DMS114 treated with DMSO at 0.1 percent for 48 hours (cell line): Measurements from ENCODE around the gene IL3RA.

Experiments
- DNase-seq: peaks from one replicate; lab custom pipeline; 2025; ENCODE audit not compliant: unreplicated experiment; lab: John Stamatoyannopoulos, UW

Gene IL3RA

DNA sequence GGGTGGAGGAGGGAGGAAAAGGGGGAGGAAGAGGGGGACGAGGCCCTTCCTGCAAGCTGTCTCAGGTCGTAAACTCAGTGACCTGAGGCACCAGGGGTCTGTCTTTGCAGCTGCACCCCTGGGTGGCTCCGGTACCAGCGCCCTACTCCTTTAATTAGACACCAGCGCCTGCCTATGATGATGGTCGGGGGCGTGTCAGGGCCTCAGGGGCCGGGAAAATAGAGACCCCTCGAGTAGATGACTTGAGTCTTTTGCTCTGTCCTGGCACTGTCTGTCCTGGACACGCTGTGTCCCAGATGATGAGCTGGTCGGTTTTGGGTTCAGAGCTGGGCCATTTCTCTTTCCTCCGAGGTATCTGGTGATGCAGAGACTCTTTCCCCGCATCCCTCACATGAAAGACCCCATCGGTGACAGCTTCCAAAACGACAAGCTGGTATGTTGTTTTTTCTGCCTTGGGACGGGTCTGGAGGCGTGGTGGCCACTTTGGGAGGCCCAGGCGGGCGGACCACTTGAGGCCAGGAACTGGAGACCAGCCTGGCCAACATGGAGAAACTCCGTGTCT lies 44.2 kb downstream of the IL3RA start:
- DNase-seq = no peak

DNA sequence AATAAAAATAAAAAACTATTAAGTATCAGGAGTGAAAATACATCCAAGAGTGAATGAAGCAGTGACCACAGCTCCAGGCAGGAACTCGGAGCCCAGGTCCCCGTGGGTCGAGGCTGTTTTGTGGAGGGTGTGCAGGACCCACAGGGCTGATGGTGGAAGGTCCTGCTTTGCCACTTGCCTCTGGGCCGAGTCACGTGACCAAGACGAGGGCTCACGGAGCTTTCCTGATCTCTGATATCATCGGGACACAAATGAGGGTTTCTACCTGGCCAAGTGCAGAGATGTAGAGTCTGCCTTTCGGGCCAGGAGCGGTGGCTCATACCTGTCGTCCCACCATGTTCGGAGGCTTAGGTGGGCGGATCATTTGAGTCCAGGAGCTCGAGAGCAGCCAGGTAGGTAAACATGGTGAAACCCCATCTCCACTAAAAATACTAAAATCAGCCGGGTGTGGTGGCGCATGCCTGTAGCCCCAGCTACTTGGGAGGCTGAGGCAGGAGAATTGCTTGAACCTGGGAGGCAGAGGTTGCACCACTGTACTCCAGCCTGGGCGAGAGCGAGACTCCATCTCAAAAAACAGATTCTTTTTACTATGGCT lies 48.2 kb downstream of the IL3RA start:
- DNase-seq = no peak

DNA sequence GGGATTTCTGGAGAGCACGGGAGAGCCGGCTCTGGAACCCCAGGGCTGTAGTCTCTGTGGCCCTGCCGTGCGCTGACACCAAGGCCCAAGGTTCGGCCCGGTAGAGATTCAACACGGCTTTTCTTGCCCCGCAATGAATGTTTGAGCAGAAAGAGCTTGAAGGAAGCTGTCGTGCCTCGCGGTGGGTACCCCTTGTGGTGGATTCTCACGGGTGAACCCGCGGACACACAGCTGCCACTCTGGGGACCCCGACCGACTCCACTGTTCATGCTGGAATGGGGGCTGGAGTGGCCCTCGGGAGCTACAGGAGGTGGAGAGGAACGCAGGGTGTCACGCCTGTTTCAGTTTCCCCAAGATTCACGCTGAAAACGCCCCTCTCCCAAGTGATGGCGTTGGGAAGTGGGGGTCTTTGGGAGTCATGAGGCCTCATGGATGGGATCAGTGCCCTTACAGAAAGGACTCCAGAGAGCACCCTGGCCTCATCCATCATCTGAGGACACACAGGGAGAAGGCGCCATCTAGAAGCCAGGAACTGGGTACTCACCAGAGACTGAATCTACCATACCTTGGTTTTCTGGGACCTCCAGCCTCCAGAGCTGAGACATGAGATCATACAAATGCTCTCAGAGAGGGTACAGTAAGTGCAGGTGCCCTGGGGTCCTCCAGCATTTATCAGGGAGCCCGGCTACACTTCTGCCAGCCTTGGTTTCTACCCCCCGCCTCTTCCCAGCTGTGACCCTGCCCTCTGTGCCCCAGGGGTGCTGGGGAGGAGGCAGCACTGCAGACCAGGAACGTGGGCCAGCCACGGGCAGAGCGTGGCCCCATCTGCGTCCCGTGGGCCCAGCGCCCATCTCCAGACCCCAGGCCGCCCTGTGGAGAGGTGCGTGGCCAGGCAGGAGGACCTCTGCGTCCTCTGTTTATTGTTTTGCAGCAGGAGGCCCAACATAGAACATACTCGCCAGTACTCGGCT lies 49.0 kb downstream of the IL3RA start:
- DNase-seq = no peak

DNA sequence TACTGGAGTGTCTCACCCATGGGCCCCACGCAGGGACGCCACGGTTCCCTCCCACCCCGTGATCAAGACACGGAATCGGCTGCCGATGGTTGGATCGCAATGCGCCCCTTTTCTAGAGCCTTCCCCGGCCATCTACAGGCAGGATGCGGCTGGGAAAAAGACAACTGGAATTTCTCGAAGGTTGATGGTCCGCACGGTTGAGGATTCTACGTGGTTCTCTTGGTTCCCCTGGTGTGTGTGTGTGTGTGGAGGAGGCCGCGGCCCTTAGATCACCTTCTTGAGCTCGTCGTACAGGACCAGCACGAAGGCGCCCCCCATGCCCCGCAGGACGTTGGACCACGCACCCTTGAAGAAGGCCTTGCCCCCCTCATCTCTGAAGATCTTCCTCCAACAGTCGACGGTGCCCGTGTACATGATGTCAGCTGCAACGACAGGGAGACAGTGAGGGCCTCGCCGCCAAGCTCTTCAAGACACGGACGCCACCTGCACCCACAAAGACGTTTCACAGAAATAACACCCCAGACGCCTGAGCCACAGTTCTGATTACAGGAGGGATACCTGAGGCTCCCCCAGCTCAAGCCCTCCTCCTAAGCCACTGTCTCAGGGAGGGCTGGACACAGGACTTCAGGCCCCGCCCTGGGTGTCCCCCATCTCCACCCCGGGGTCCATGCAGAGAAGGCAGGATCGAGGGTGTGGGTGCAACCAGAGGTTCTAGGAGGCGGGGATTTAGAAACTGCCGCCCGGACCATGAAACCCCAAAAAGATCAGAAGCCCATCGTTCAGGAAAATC lies 49.9 kb downstream of the IL3RA start:
- no peak for DNase-seq

DNA sequence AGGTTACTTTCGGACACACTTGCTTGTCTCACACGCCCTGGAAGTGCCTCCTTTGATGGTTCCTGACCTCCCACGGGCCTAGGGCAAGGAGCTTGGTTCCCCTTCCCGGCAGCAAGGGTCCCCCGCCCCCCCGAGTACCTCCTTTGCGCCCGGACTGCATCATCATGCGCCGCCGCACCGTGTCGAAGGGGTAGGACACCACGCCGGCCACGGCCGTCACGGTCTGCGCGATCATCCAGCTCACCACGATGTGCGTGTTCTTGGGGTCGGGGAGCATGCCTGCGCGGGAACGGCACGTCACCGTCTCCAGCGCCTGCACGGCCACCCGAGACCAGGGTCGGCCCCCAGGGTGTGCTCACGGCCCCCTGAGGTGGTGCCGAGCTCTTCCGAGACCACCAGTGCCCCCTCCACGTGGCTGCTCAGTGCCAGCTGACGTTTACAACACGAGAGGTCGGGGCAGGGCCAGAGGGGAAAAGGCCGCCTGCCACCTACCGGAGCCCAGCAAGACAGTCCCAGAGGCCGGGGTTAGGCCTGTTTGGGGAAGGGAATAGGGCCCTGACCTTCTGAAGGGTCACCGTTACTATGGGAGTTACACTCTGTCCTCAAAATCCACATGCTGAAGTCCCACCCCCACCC lies 50.7 kb downstream of the IL3RA start:
- DNase-seq = no peak

DNA sequence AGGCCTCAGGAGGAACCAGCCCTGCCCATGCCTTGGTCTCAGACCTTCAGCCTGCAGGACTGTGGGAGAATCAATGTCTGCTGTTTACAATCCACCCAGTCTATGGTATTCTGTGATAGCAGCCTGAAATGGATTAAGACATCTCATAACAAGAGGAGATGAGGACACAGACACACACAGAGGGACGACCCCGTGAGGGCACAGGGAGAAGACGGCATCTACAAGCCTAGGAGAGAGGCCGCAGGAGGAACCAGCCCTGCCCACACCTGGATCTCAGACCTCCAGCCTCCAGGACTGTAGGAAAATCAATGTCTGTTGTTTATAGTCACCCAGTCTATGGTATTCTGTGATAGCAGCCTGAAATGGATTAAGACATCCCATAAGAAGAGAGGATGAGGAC lies 52.1 kb downstream of the IL3RA start:
- no peak for DNase-seq

DNA sequence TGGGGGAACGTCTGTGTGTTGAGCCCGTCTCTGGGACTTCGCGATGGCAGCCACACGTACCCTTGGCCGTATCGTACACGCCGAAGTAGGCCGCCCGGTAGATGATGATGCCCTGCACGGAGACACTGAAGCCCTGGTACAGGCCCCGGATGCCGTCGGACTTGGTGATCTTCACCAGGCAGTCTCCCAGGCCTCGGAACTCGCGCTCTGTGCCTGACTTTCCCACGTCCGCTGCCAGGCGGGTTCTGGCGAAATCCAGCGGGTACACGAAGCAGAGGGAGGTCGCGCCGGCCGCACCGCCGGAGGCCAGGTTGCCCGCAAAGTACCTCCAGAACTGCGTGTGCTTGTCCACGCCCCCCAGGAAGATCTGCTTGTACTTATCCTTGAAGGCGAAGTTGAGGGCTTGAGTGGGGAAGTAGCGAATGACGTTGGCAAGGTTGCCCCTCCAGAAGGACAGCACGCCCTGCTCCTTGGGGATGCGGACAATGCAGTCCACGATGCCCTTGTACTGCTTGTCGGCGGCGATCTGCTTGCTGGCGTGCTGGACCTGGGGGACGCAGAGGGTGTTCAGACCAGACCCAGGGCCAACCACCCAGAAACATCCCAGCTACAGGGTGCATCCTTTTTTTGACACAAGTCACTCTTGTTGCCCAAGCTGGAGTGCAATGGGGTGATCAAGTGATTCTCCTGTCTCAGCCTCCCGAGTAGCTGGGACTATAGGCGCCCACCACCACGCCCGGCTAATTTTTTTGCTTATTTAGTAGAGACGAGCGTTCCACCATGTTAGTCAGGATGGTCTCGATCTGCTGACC lies 52.8 kb downstream of the IL3RA start:
- DNase-seq = no peak

DNA sequence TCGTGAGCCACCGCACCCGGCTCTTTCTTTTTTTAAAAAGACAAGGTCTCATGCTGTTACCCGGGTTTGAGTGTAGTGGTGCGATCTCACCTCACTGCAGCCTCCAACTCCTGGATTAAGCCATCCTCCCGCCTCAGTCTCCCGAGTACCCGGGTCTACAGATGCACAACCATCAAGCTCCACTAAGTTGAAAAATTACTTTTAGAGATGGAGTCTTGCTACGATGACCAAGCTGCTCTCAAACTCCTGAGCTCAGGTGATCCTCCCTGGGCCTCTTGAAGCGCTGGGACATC lies 53.4 kb downstream of the IL3RA start:
- DNase-seq = no peak

DNA sequence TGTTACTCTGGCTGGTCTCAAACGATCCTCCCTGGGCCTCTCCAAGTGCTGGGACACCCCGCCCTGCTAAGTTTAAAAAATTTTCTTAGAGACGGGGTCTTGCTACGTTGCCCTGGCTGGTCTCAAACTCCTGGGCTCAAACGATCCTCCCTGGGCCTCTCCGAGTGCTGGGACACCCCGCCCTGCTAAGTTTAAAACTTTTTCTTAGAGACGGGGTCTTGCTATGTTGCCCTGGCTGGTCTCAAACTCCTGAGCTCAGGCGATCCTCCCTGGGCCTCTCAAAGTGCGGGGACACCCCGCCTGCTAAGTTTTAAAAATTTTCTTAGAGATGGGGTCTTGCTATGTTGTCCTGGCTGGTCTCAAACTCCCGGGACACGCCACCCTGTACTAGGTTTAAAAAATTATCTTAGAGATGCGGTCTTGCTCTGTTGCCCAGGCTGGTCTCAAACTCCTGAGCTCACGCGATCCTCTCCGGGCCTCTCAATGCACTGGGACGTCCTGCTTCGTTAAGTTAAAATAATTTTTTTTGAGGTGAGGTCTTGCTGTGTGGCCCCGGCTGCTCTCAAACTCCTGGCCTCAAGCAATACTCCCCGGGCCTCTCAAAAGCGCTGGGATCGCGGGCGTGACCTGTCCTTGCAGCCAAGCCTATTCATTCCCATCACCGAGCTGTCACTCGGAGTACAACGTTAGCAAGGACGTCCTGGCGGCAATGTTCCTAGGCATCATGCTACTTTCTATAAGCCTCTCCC lies 54.2 kb downstream of the IL3RA start:
- no peak for DNase-seq

DNA sequence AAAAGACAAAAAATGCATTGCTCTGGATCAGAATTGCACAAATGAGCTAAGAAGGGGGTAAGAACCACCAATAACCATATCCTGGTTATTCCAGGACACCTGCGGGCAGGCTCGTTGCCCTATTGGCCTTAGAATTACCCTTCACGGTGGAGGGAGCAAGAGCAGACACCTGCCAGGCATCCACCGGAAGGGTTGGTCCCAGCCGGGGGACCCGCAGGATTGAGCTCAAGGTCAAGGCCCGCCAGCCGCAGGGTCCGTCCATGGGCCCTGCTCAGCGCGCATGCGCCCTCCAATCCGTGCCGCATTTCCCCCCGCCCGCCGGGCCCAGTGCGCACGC lies 54.8 kb downstream of the IL3RA start:
- no peak for DNase-seq

DNA sequence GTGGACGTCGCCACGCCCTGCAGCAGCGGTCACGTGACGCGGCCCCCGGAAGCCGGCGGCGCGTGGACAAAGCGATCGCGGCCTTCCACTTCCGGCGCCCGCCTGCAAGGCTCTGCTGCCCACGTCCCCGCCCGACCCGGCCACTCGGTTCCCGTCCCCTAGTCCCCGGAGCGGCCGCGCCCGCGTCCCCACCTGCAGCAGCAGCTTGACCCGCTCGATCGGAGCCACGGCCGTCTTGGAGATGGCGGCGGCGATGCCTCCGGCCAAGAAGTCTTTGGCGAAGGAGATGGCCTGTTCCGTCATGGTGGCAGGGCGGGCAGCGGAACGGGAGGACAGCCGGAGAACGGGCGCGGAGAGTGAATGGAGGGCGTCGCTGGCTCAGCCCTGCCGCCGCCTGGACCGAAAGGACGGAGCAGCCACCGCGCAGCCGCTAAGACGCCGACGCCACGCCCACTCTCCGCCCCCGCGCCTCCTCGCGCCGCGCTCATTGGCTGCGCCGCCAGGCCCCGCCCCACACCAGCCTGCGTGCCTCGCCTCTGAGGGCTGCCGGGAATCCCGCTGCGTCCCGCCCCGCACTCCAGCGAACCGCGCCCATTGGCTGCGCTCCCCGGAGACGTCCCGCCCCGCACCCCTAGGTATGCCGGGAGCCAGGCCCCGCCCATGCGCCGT lies 55.3 kb downstream of the IL3RA start, which contains the start of gene SLC25A6:
Gene SLC25A6 (minus strand): TSS at position 407 of the 669 bp plus-strand sequence. CDS start 104 bp downstream, at position 303.
- DNase-seq = no peak

DNA sequence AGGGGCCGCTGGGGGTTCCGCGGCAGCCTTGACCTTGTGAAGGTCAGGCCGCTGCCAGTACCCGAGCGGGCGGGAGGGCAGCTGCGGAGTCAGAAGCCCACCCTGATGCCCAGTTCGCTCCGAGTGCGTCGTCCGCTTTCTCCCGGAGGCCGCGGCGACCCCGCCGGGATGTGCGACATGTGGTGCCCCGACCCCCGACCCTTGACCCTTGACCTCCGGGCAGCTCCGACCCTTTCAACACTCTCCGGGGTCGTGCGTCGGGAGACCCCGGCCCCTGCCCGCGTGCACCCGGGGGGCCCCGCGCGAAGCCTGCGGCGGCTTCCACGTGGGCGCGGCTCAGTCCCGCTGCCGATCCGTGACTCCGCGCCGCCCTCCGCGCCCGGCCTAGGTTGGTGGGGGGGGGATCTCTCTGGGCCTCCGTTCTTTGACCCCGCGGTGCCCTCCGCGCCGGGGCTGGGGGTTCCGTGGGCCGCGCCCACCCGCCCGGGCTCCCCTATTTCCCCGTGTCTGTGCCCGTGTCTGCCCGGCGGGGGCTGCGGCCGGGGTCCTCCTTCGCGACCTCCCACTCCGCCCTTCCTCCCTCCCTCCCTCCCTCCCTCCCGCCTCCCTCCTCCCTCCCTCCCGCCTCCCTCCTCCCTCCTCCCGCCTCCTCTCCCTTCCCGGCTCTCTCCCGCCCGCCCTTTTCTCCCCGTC lies 55.9 kb downstream of the IL3RA start:
- DNase-seq = no peak

DNA sequence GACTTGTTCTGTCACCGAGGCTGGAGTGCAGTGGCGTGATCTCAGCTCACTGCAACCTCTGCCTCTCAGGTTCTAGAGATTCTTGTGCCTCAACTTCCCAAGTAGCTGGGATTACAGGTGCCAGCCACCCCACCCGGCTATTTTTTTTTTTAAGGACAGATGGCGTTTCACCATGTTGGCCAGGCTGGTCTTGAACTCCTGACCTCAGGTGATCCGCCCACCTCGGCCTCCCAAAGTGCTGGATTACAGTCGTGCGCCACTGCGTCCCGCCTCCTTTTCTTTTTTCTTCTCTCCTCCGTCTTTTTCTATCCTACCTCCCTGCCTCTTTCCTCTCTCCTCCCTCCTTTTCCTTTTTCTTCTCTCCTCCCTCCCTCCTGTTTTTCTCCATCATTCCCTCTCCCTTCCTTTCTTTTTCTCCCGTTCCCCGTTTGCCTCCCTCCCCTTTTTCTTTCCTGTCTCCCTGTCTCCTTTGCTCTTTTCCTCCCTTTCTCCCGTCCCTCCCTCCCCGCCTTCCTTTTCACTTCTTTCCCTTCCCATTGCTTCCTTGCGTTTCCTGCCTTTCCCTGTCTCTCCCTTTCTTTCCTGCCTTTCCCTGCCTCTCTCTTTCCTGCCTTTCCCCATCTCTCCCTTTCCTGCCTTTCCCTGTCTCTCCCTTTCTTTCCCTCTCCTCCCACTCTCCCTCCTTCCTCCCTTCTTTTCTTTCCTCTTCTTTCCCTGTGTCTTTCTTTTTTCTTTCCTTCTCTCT lies 57.5 kb downstream of the IL3RA start:
- DNase-seq = no peak

DNA sequence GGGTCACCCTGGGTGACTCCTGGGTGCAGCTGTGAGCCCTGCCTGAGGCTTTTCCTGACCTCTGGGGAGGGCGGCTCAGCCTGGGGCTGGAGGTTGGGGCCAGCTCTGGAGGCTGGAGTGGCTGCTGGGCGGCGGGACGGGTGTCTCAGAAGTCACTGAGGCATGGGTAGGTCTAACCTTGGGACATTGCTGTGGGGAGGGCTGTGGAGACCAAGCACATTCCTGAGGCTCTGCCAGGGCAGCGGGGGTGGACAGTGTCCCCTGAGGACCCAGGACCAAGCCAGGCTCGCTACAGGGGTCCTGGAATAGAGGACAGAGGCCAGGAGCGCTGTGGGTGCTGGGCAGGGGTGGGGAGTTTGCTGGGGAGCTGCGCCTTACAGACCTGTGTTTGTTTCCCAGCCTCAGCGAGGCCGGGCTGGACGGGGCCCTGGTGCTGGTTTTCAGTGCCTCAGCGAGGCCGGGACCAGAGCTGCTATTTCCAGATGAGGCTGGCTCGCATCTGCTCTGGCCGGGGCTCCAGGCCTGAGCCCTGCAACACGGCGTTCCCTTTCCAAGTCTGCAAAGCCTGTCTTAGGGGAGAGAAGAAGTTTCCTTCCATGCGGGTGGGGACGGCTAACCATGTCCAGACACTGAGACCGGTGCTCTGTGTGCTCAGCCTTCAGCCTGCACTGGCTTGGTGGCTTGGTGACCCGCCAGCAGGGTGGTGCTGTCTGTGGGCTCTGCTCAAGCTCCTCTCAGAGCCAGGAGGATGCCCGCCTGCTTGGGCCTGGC lies 58.3 kb downstream of the IL3RA start:
- no peak for DNase-seq

DNA sequence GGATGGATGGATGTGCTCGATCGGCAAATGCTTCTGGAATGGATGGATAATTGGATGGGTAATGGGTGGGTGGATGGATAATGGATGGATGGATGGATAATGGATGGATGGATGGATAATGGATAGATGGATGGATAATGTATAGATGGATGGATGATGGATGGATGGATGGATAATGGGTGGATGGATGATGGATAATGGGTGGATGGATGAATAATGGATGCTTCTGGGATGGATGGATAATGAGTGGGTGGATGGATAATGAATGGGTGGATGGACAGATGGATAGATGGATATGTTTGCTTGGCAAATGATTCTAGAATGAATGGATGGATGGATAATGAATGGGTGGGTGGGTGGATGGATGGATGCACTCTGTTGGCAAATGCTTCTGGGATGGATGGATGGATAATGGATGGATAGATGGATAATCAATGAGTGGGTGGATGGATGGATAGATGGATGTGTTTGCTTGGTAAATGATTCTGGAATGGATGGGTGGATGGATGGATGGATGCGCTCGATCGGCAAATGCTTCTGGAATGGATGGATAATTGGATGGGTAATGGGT lies 59.1 kb downstream of the IL3RA start:
- no peak for DNase-seq

DNA sequence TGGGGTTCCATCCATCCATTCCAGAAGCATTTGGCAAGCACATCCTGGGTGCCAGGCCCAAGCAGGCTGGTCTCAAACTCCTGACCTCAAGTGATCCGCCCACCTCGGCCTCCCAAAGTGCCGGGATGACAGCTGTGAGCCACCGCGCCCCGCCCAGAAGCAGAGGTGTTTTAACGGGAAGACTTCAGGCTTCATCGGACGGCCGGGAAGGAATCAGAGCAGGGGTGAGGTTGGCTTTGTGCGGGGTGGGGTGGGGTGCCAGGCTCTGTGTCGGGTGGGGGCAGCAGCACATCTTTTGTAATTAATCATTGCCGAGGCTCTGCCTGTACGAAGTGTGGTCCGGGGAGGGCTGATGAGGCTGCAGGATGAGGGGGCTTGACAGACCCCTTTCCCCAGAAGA lies 60.4 kb downstream of the IL3RA start:
- DNase-seq = no peak
